Caco-2 (cell line): ENCODE data around the gene PARK7. TPM values are rescaled to one million over a fixed set of nuclear protein-coding genes. Genes with fewer than 3 reads are reported as not detected.

ENCODE experiments used
- BruUV-seq: library from RNA; stranded (reverse); fragments of 400-500 nt; replicated peaks from 2 replicates; lab custom pipeline; 2021; lab: Mats Ljungman, UMichigan
- CTCF ChIA-PET: fragments of 300-600 bp; sonication (Branson Sonifier 250); formaldehyde crosslinking; loops from one replicate; lab custom pipeline; 2022; ENCODE audit warnings: antibody characterized with exemption; lab: Charles Lee
- POLR2A ChIA-PET: fragments of 300-600 bp; sonication (Branson Sonifier 250); formaldehyde crosslinking; loops from one replicate; lab custom pipeline; 2022; ENCODE audit warnings: antibody characterized with exemption; lab: Charles Lee
- DNase-seq, 2 experiments: peaks; one replicate each; pipeline versions ENCODE4 v3.0.0 to v3.0.0-alpha.2; 2020 to 2022
- H3K27me3 ChIP-seq: replicated peaks from 2 replicates; pipeline ENCODE4 v1.6.0; 2011; ENCODE audit warnings: low read length; ENCODE audit not compliant: control insufficient read depth, insufficient read depth
- H3K36me3 ChIP-seq: 2 replicates; pipeline ENCODE4 v1.5.1; 2011; ENCODE audit warnings: low read length; ENCODE audit not compliant: control insufficient read depth, insufficient read depth
- H3K4me1 ChIP-seq: fragments of 250-450 bp; sonication (Bioruptor Pico); 2 replicates; pipeline ENCODE4 v1.5.1; 2020; ENCODE audit warnings: mild to moderate bottlenecking
- H3K4me3 ChIP-seq: 2 replicates; pipeline ENCODE4 v1.5.1; 2011; ENCODE audit warnings: low read depth, mild to moderate bottlenecking, control low read depth, low read length
- H3K9me3 ChIP-seq: fragments of 250-450 bp; sonication (Bioruptor Pico); 2 replicates; pipeline ENCODE4 v1.5.1; 2020; ENCODE audit warnings: mild to moderate bottlenecking, moderate library complexity
- H3K27ac Mint-ChIP-seq: one replicate; pipeline ENCODE4 v1.8.0; 2022; ENCODE audit warnings: mixed read lengths; ENCODE audit not compliant: unreplicated experiment
- H3K27me3 Mint-ChIP-seq: one replicate; pipeline ENCODE4 v1.8.0; 2022; ENCODE audit warnings: mixed read lengths; ENCODE audit not compliant: insufficient read depth, unreplicated experiment
- H3K36me3 Mint-ChIP-seq: one replicate; pipeline ENCODE4 v1.8.0; 2022; ENCODE audit warnings: mild to moderate bottlenecking, mixed read lengths; ENCODE audit not compliant: insufficient read depth, unreplicated experiment
- H3K4me1 Mint-ChIP-seq: one replicate; pipeline ENCODE4 v1.8.0; 2022; ENCODE audit warnings: low read depth, mixed read lengths; ENCODE audit not compliant: unreplicated experiment
- H3K4me3 Mint-ChIP-seq: one replicate; pipeline ENCODE4 v1.8.0; 2022; ENCODE audit warnings: mild to moderate bottlenecking, moderate library complexity, mixed read lengths; ENCODE audit not compliant: unreplicated experiment
- H3K9me3 Mint-ChIP-seq: one replicate; pipeline ENCODE4 v1.8.0; 2022; ENCODE audit warnings: mixed read lengths; ENCODE audit not compliant: unreplicated experiment
- intact Hi-C: fragments of 100-400 bp; cut with micrococcal nuclease; formaldehyde crosslinking; loops from one replicate; pipeline ENCODE4 v1.10.0; 2022; ENCODE audit not compliant: unreplicated experiment
- total RNA-seq: library from RNA; stranded (reverse); gene quantifications from 2 replicates; pipeline ENCODE4 v1.2.3, GENCODE V29; 2022
- TF ChIP-seq, protein P1 (sequence below), 2 experiments: fragments of 200-600 bp in 1 of 2; IDR thresholded peaks; 1 replicate in 1 of 2; 2 replicates in 1 of 2; pipeline versions ENCODE4 v1.5.1 to v1.8.0; 2011 to 2022; ENCODE audit warnings: antibody characterized with exemption in 1 of 2, control low read depth in 1 of 2, inconsistent platforms in 1 of 2, low read depth in 1 of 2, low read length in 1 of 2, mild to moderate bottlenecking in 1 of 2, moderate library complexity in 1 of 2; ENCODE audit not compliant: insufficient read depth in 1 of 2, severe bottlenecking in 1 of 2, unreplicated experiment in 1 of 2

Gene PARK7
- total RNA-seq, 1 experiment from 2014 or later: 293 TPM

DNA sequence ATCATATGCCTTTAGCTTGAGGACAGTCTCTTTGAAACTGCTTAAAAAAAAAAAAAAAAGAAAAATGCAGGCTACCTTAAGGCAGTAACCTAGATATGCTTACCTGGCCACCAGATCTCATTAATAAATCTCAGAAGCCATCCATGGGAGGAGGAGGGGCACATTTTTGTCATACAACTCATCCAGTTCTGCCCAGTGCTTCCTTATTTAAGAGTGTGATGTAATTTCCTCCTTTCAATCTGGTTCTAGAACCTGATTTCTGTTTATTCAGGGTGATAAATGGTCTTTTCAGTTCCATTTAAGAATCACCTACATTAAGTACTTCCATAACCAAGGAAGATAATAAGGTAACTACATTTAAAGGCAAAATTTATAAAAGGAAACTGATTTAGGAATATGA, 58.5 kb downstream of the PARK7 start:
- no peaks in the 10 kb centered on the region for H3K36me3 ChIP-seq
- Mint-ChIP-seq H3K27ac (peak overlapping the region; percentile 82), H3K4me1 (peaks cover 66% of the 10 kb centered on the region), H3K9me3 (no peaks in the 10 kb centered on the region), H3K4me3 (no peak overlapping the region), H3K27me3 (no peaks in the 10 kb centered on the region), H3K36me3 (peaks cover 25% of the 10 kb centered on the region)
- intact Hi-C loops: no loop called here
- H3K4me1 ChIP-seq: peaks cover 87% of the 10 kb centered on the region
- no TSS peak for BruUV-seq
- CTCF ChIA-PET: no interaction called here
- TF ChIP-seq, protein P1, sequence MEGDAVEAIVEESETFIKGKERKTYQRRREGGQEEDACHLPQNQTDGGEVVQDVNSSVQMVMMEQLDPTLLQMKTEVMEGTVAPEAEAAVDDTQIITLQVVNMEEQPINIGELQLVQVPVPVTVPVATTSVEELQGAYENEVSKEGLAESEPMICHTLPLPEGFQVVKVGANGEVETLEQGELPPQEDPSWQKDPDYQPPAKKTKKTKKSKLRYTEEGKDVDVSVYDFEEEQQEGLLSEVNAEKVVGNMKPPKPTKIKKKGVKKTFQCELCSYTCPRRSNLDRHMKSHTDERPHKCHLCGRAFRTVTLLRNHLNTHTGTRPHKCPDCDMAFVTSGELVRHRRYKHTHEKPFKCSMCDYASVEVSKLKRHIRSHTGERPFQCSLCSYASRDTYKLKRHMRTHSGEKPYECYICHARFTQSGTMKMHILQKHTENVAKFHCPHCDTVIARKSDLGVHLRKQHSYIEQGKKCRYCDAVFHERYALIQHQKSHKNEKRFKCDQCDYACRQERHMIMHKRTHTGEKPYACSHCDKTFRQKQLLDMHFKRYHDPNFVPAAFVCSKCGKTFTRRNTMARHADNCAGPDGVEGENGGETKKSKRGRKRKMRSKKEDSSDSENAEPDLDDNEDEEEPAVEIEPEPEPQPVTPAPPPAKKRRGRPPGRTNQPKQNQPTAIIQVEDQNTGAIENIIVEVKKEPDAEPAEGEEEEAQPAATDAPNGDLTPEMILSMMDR (IDR thresholded peaks at IDR 0.05; ENCODE audit: insufficient read depth in 1 of 2, low read depth in 1 of 2, low read length in 1 of 2, severe bottlenecking in 1 of 2, unreplicated experiment in 1 of 2): no peak
- H3K27me3 ChIP-seq: no peaks in the 10 kb centered on the region
- peak; percentile 52 to 56 for DNase-seq
- no peak overlapping the region for H3K4me3 ChIP-seq
- no peaks in the 10 kb centered on the region for H3K9me3 ChIP-seq
- POLR2A ChIA-PET: interaction anchor here (0.6 kb wide), 1 partner anchor 115 kb away, joined by 4 read pairs; no protein-coding TSS in a partner anchor

DNA sequence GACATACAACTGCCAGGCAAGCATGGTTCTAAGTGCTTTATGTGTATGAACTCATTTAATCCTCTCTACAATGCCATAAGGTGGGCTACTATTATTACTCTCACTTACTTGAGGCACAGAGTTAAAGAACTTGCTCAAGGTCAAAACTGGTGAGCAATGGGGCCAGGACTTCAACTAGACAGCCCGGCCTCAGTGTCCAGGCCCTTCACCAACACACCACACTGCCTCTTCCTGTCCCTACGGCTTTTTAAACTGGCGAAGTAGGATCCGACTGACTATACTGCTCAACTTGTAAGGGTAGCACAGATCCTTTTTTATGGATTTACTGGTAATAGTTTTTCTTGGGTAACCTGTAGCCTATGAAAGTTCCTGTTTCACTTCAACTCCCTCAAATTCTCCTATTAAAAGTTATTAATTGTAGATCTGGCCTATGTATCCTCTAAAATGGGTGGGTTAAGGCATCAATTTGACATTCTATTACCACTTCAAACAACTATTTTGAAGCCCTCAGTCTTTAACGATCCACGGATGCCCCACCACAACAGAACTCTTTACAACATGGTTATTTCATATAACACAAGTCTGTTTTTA, 60.3 kb downstream of the PARK7 start:
- Mint-ChIP-seq H3K36me3 (peaks cover 39% of the 10 kb centered on the region), H3K9me3 (no peaks in the 10 kb centered on the region), H3K27me3 (no peaks in the 10 kb centered on the region), H3K4me1 (peaks cover 54% of the 10 kb centered on the region), H3K27ac (peak overlapping the region; percentile 19), H3K4me3 (no peak overlapping the region)
- peaks cover 70% of the 10 kb centered on the region for H3K4me1 ChIP-seq
- intact Hi-C loops: no loop called here
- POLR2A ChIA-PET: no interaction called here
- CTCF ChIA-PET: no interaction called here
- no peak for DNase-seq
- TF ChIP-seq, protein P1 (IDR thresholded peaks at IDR 0.05; ENCODE audit: insufficient read depth in 1 of 2, low read depth in 1 of 2, low read length in 1 of 2, severe bottlenecking in 1 of 2, unreplicated experiment in 1 of 2): no peak
- H3K4me3 ChIP-seq: no peak overlapping the region
- no peaks in the 10 kb centered on the region for H3K36me3 ChIP-seq
- no peaks in the 10 kb centered on the region for H3K9me3 ChIP-seq
- BruUV-seq: no TSS peak
- no peaks in the 10 kb centered on the region for H3K27me3 ChIP-seq

DNA sequence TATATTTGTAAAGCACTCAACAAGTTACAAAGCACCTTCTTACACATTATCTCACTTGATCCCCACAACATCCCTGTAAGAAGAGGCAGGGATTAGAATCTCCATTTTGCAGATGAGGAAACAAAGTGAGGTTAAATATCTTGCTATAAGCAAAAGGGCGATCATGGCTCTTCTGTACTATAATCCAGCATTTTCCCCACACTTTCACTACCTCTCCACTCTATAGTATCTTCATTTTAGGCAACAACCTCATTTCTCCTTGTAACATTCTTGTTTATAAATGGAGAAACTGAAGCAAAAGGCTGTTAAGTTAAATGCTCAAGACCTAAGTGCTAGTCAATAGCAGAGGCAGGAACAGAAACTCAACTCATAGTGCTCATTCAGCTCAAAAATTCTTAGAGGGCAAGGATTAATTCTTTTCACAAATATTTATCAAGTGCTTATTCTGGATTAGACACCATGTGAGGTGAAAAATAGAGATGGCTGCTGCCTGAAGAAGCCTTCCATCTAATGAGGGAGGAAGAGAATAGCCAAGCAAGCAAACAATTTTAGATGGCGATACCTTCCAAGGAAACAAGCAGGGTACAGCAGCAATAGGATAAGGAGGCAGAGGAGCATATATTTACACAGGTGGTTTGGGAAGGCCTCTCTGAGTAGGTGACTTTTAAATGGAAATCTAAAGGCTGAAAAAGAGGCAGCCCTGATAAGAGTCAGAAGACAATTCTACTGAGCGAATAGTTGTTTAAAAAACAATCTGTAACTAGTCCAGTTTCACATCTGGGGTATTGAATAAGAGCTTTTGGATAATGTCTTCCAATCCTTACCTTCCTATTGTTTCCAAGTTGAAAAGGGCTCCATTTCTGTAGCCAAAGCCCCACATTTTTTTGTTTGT, 61.1 kb downstream of the PARK7 start:
- Histone ChIP-seq H3K36me3 (no peaks in the 10 kb centered on the region), H3K4me3 (no peak overlapping the region), H3K9me3 (no peaks in the 10 kb centered on the region), H3K27me3 (no peaks in the 10 kb centered on the region), H3K4me1 (peaks cover 63% of the 10 kb centered on the region)
- Mint-ChIP-seq H3K27ac (peak overlapping the region; percentile 19), H3K36me3 (peaks cover 44% of the 10 kb centered on the region), H3K4me1 (peaks cover 50% of the 10 kb centered on the region), H3K4me3 (peak overlapping the region; percentile 89), H3K27me3 (no peaks in the 10 kb centered on the region), H3K9me3 (no peaks in the 10 kb centered on the region)
- no peak for DNase-seq
- BruUV-seq: no TSS peak
- intact Hi-C loops: no loop called here
- ChIA-PET POLR2A (interaction anchor here (0.7 kb wide), 2 partner anchors 38 to 53 kb away, joined by 3 to 5 read pairs; no protein-coding TSS in a partner anchor), CTCF (interaction anchor here (1.0 kb wide), 1 partner anchor 292 kb away, joined by 3 read pairs; no protein-coding TSS in a partner anchor)
- TF ChIP-seq, protein P1 (IDR thresholded peaks at IDR 0.05; ENCODE audit: insufficient read depth in 1 of 2, low read depth in 1 of 2, low read length in 1 of 2, severe bottlenecking in 1 of 2, unreplicated experiment in 1 of 2): no peak
